GM19351 (cell line): ENCODE results near the gene DHX58.

Experiments used
- ATAC-seq: cut with Tn5 transposase; IDR thresholded peaks from one replicate; pipeline ENCODE4 v1.9.1; 2021; ENCODE audit warnings: mild to moderate bottlenecking, moderate library complexity; ENCODE audit not compliant: unreplicated experiment

The DHX58 gene

GRCh38 chr17:42056635-42057034, 55.9 kb downstream of the DHX58 start:
- ATAC-seq: no peak

GRCh38 chr17:42055496-42055895, 57.0 kb downstream of the DHX58 start:
- no peak for ATAC-seq

GRCh38 chr17:42055027-42055426, 57.5 kb downstream of the DHX58 start:
- no peak for ATAC-seq

- no peak for ATAC-seq
Measured at GRCh38 chr17:42053731-42054500, 58.6 kb downstream of the DHX58 start.

- ATAC-seq: no peak
Measured at GRCh38 chr17:42052346-42052877, 60.1 kb downstream of the DHX58 start.

GRCh38 chr17:42051645-42052044, 60.9 kb downstream of the DHX58 start:
- ATAC-seq: no peak
